Gastrocnemius medialis (tissue), 4 donors: ENCODE results near the gene PPP3CA.

Experiments used
- CTCF ChIP-seq, 5 experiments: fragments of 450-650 bp in 3 of 5; fragments of 200-600 bp in 2 of 5; sonication (generic) in 2 of 5; IDR thresholded peaks in 4 of 5; conservative IDR thresholded peaks in 1 of 5; 1 replicate in 4 of 5; 2 replicates in 1 of 5; pipeline ENCODE4 v1.5.1; 2016 to 2019; ENCODE audit warnings: antibody characterized with exemption in 5 of 5, mild to moderate bottlenecking in 3 of 5, moderate library complexity in 3 of 5
- POLR2A ChIP-seq, 2 donors: fragments of 450-650 bp; IDR thresholded peaks; one replicate each; pipeline ENCODE4 v1.6.1; 2017; ENCODE audit warnings: antibody characterized with exemption in 2 of 2, mild to moderate bottlenecking in 2 of 2, moderate library complexity in 2 of 2

GRCh38 chr4:101177154-101177553 lies 170.2 kb downstream of the PPP3CA start:
- TF ChIP-seq CTCF (IDR thresholded peaks at IDR 0.05 in 4 of 5, conservative IDR thresholded peaks at IDR 0.05 in 1 of 5): no peak
- no peak for TF ChIP-seq POLR2A (IDR thresholded peaks at IDR 0.05)
